H1 (cell line): ENCODE data around the gene IL1RAPL1.

Source experiments
- BRCA1 ChIP-seq: IDR thresholded peaks from 2 replicates; pipeline ENCODE4 v1.6.1; 2012; ENCODE audit warnings: low read depth, low read length, improper control_type of control experiment
- CEBPB ChIP-seq: IDR thresholded peaks from 2 replicates; pipeline ENCODE4 v1.6.1; 2012; ENCODE audit warnings: low read depth, low read length
- CREB1 ChIP-seq: IDR thresholded peaks from 2 replicates; pipeline ENCODE4 v1.6.1; 2012; ENCODE audit warnings: inconsistent platforms
- CTCF ChIP-seq, 3 experiments: IDR thresholded peaks; 1 replicate in 2 of 3; 2 replicates in 1 of 3; pipeline versions ENCODE4 v1.5.1 to v1.6.1; 2011; ENCODE audit warnings: low read length in 3 of 3, mild to moderate bottlenecking in 3 of 3, inconsistent platforms in 2 of 3, low read depth in 1 of 3, moderate library complexity in 1 of 3; ENCODE audit not compliant: insufficient read depth in 1 of 3; ENCODE audit errors: control extremely low read depth in 1 of 3
- EP300 ChIP-seq, 2 experiments: IDR thresholded peaks; 1 replicate in 1 of 2; 2 replicates in 1 of 2; pipeline ENCODE4 v1.6.1; 2011 to 2012; ENCODE audit warnings: low read depth in 2 of 2, low read length in 2 of 2, mild to moderate bottlenecking in 2 of 2, borderline replicate concordance in 1 of 2, inconsistent platforms in 1 of 2, moderate library complexity in 1 of 2
- HDAC6 ChIP-seq: IDR thresholded peaks from one replicate; pipeline ENCODE4 v1.7.1; 2012; ENCODE audit warnings: low read depth, mild to moderate bottlenecking, inconsistent platforms, low read length, moderate library complexity
- KDM1A ChIP-seq: fragments of 200-600, 300-600 bp; sonication (generic); IDR thresholded peaks from 2 replicates; pipeline ENCODE4 v1.7.1; 2016; ENCODE audit warnings: mild to moderate bottlenecking, low read length, borderline replicate concordance
- KDM5A ChIP-seq: fragments of 200-600 bp; IDR thresholded peaks from 2 replicates; pipeline ENCODE4 v1.7.1; 2012; ENCODE audit warnings: mild to moderate bottlenecking, low read length, inconsistent platforms, mixed read lengths
- POLR2A ChIP-seq, 2 experiments: IDR thresholded peaks; 1 replicate in 1 of 2; 2 replicates in 1 of 2; pipeline ENCODE4 v1.6.1; 2011; ENCODE audit warnings: low read depth in 2 of 2, low read length in 2 of 2, mild to moderate bottlenecking in 2 of 2; ENCODE audit errors: control extremely low read depth in 1 of 2
- POLR2AphosphoS5 ChIP-seq: IDR thresholded peaks from 2 replicates; pipeline ENCODE4 v1.6.1; 2011; ENCODE audit warnings: low read depth, low read length
- TAF7 ChIP-seq: optimal IDR thresholded peaks from 2 replicates; pipeline ENCODE3; 2011; ENCODE audit warnings: low read depth, mild to moderate bottlenecking, inconsistent platforms, low read length, moderate library complexity, borderline replicate concordance
- YY1 ChIP-seq: IDR thresholded peaks from 2 replicates; pipeline ENCODE4 v1.6.1; 2011; ENCODE audit warnings: low read depth, mild to moderate bottlenecking, low read length

GRCh38 chrX:28549838-28550237, 37.4 kb upstream of the IL1RAPL1 start:
- no peak for TF ChIP-seq POLR2A (IDR thresholded peaks at IDR 0.05; ENCODE audit: control extremely low read depth in 1 of 2, low read depth in 2 of 2, low read length in 2 of 2)
- TF ChIP-seq CEBPB = no peak
- TF ChIP-seq EP300 (IDR thresholded peaks at IDR 0.05; ENCODE audit: borderline replicate concordance in 1 of 2, low read depth in 2 of 2, low read length in 2 of 2) = no peak
- TF ChIP-seq YY1 = no peak
- no peak for TF ChIP-seq BRCA1
- TF ChIP-seq KDM1A = no peak
- no peak for TF ChIP-seq KDM5A
- no peak for TF ChIP-seq CREB1
- TF ChIP-seq TAF7 = no peak
- TF ChIP-seq CTCF (IDR thresholded peaks at IDR 0.05; ENCODE audit: control extremely low read depth in 1 of 3, insufficient read depth in 1 of 3, low read depth in 1 of 3, low read length in 3 of 3) = no peak
- TF ChIP-seq POLR2AphosphoS5 = no peak
- no peak for TF ChIP-seq HDAC6
